Lung (tissue), 12 donors: ENCODE measurements around the gene NANOS2. TPM values are rescaled to one million over a fixed set of nuclear protein-coding genes. Genes with fewer than 3 reads are reported as not detected.
"Not testable (repeated sequence)": the region's sequence is repeated elsewhere in the genome, so short reads cannot be mapped to it uniquely, and the experiment has no call there.

ENCODE experiments used
- ATAC-seq: fragments of 200-7000 bp; cut with Tn5 transposase; one replicate; pipeline ENCODE4 v1.9.1; 2020; ENCODE audit warnings: moderate number of reproducible peaks; ENCODE audit not compliant: insufficient read depth, low FRiP score
- DNase-seq, 3 donors: peaks; one replicate each; pipeline ENCODE4 v3.0.0-alpha.2; 2013 to 2017
- H3K27ac ChIP-seq, 2 donors: one replicate each; pipeline ENCODE4 v1.5.1; 2013; ENCODE audit warnings: mild to moderate bottlenecking in 2 of 2, moderate library complexity in 2 of 2, control low read depth in 1 of 2, inconsistent platforms in 1 of 2, low read depth in 1 of 2, low read length in 1 of 2
- H3K27me3 ChIP-seq, 3 donors: one replicate each; pipeline ENCODE4 v1.5.1; 2013; ENCODE audit warnings: low read length in 2 of 3; ENCODE audit not compliant: control insufficient read depth in 3 of 3, insufficient read depth in 3 of 3
- H3K36me3 ChIP-seq, 4 donors: one replicate each; pipeline ENCODE4 v1.5.1; 2013; ENCODE audit warnings: low read length in 4 of 4, mild to moderate bottlenecking in 1 of 4, moderate library complexity in 1 of 4; ENCODE audit not compliant: control insufficient read depth in 4 of 4, insufficient read depth in 4 of 4
- H3K4me1 ChIP-seq, 5 donors: one replicate each; pipeline ENCODE4 v1.5.1; 2013; ENCODE audit warnings: low read length in 5 of 5, mild to moderate bottlenecking in 2 of 5, moderate library complexity in 1 of 5; ENCODE audit not compliant: control insufficient read depth in 5 of 5, insufficient read depth in 5 of 5
- H3K4me3 ChIP-seq: one replicate; pipeline ENCODE4 v1.5.1; 2013; ENCODE audit warnings: mild to moderate bottlenecking, control low read depth, moderate library complexity
- H3K9ac ChIP-seq, 2 donors: one replicate each; pipeline ENCODE4 v1.5.1; 2013; ENCODE audit warnings: low read length in 2 of 2, control low read depth in 1 of 2; ENCODE audit not compliant: insufficient read depth in 1 of 2
- H3K9me3 ChIP-seq, 4 donors: one replicate each; pipeline ENCODE4 v1.5.1; 2013; ENCODE audit warnings: low read length in 3 of 4, mild to moderate bottlenecking in 1 of 4, moderate library complexity in 1 of 4; ENCODE audit not compliant: control insufficient read depth in 4 of 4, insufficient read depth in 3 of 4
- CTCF ChIP-seq: IDR thresholded peaks from 2 replicates; pipeline ENCODE4 v1.5.1; 2012; ENCODE audit warnings: mild to moderate bottlenecking; ENCODE audit errors: control extremely low read depth, extremely low read depth
- WGBS, 2 donors: extraction: QIAGEN DNeasy Blood & Tissue Kit; methylation state at CpG; one replicate each; pipeline ENCODE4 v1.1.7; 2013; 5-methylcytosine and 5-hydroxymethylcytosine counted together
- polyA plus RNA-seq, 2 donors: library from polyadenylated mRNA; stranded (reverse); fragments of 200-250 nt; gene quantifications; one replicate each; pipeline ENCODE4 v1.2.1, GENCODE V29; 2013
- total RNA-seq, 2 donors: library from RNA; depleted of rRNA in 1 of 2; stranded (reverse); fragments of >200 nt in 1 of 2; gene quantifications; one replicate each; pipeline ENCODE4 v1.2.1, GENCODE V29; 2014 to 2021
- donor health status: control.
- donor health status: control.
- donor health status: Bipolar disorder and iron deficiency.
- donor health status: healthy.
- donor health status: DM: yes; HTN: yes; CAD: no.

Gene NANOS2
- total and polyA plus RNA-seq, 4 donors, result not detected

DNA sequence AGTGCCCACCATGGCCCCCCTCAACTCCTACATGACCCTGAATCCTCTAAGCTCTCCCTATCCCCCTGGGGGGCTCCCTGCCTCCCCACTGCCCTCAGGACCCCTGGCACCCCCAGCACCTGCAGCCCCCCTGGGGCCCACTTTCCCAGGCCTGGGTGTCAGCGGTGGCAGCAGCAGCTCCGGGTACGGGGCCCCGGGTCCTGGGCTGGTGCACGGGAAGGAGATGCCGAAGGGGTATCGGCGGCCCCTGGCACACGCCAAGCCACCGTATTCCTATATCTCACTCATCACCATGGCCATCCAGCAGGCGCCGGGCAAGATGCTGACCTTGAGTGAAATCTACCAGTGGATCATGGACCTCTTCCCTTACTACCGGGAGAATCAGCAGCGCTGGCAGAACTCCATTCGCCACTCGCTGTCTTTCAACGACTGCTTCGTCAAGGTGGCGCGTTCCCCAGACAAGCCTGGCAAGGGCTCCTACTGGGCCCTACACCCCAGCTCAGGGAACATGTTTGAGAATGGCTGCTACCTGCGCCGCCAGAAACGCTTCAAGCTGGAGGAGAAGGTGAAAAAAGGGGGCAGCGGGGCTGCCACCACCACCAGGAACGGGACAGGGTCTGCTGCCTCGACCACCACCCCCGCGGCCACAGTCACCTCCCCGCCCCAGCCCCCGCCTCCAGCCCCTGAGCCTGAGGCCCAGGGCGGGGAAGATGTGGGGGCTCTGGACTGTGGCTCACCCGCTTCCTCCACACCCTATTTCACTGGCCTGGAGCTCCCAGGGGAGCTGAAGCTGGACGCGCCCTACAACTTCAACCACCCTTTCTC, 42.3 kb downstream of the NANOS2 start:
- no peak overlapping the region for H3K9ac ChIP-seq
- no peak for DNase-seq
- no peak for ATAC-seq
- H3K4me3 ChIP-seq, result no peak overlapping the region
- no peak overlapping the region for H3K27ac ChIP-seq
- no peaks in the 10 kb centered on the region for H3K27me3 ChIP-seq
- WGBS, 2 donors, result 95% methylated on average over 33 to 34 of the region's 34 CpGs
- peaks cover 0 to 16% (median 0%) of the 10 kb centered on the region in 5 donors for H3K4me1 ChIP-seq
- no peak for TF ChIP-seq CTCF
- no peaks in the 10 kb centered on the region for H3K36me3 ChIP-seq
- no peaks in the 10 kb centered on the region for H3K9me3 ChIP-seq

DNA sequence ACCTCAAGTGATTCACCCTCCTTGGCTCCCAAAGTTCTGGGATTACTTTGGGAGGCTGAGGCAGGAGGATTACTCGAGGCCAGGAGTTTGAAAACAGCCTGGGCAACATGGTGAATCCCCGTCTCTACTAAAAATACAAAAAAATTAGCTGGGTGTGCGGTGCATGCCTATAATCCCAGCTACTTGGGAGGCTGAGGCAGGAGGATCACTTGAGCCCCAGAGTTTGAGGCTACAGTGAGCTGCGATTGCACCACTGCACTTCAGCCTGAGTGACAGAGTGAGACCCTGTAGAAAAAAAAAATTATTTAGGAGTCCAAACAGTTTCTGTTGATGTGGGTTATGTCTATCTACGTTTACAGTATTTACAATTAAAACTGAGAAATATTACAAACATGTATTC, 43.8 kb downstream of the NANOS2 start:
- TF ChIP-seq CTCF, result no peak
- ATAC-seq, result no peak
- DNase-seq, result no peak
- Histone ChIP-seq H3K27ac (no peak overlapping the region), H3K9ac (no peak overlapping the region), H3K36me3 (no peaks in the 10 kb centered on the region), H3K4me3 (no peak overlapping the region), H3K9me3 (no peaks in the 10 kb centered on the region), H3K4me1 (peaks cover 0 to 4% (median 0%) of the 10 kb centered on the region in 5 donors), H3K27me3 (peaks cover 0 to 4% (median 3%) of the 10 kb centered on the region in 3 donors)
- 83 to 87% methylated on average over 5 of the region's 5 CpGs for WGBS, 2 donors

DNA sequence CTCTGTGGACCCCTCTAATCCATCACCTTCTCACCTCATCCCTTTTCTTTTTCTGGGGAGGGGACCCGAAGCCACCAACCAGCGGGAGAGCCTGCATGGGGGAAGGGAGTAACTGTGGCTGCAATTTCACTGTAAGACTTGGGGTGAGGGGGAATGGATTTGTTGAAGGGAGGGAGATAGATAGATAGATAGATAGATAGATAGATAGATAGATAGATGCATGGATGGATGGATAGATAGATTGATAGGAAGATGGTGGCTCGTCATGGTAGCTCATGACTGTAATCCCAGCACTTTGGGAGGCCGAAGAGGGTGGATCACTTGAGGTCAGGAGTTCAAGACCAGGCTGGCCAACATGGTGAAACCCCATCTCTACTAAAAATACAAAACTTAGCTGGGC, 47.3 kb downstream of the NANOS2 start:
- H3K4me3 ChIP-seq, H3K4me1 ChIP-seq, H3K9ac ChIP-seq, H3K27ac ChIP-seq, H3K36me3 ChIP-seq, H3K9me3 ChIP-seq, DNase-seq, ATAC-seq: not testable (repeated sequence)
- peaks cover 0 to 26% (median 24%) of the 10 kb centered on the region in 3 donors for H3K27me3 ChIP-seq
- WGBS, 2 donors, result 68 to 83% methylated on average over 4 of the region's 4 CpGs

GRCh38 chr19:45866400-45867176, 48.0 kb downstream of the NANOS2 start:
- ATAC-seq (no peak), DNase-seq (no peak)
- H3K27me3 ChIP-seq, result peaks cover 0 to 26% (median 24%) of the 10 kb centered on the region in 3 donors
- H3K4me3 ChIP-seq, result no peak overlapping the region
- TF ChIP-seq CTCF, result no peak
- H3K9ac ChIP-seq, result no peak overlapping the region
- peaks cover 0 to 3% (median 0%) of the 10 kb centered on the region in 4 donors for H3K36me3 ChIP-seq
- no peaks in the 10 kb centered on the region for H3K9me3 ChIP-seq
- 65 to 82% methylated on average over 11 of the region's 11 CpGs for WGBS, 2 donors
- no peak overlapping the region for H3K27ac ChIP-seq
- peaks cover 0 to 6% (median 1%) of the 10 kb centered on the region in 5 donors for H3K4me1 ChIP-seq
